CD4-positive, alpha-beta T cell treated with Interleukin-17A for 4 hours (primary cell): ENCODE results near the gene GRXCR2.

Experiments
- DNase-seq: peaks from one replicate; pipeline ENCODE4 v3.0.0-alpha.2; 2020; ENCODE audit warnings: mixed read lengths

GRXCR2 gene

GRCh38 chr5:145834917-145835847, 37.6 kb downstream of the GRXCR2 start, which contains the start of gene PRELID2:
Gene PRELID2 (minus strand): TSS chr5:145835342. CDS start chr5:145835251, 91 bp downstream.
- peak; percentile 62 for DNase-seq

- no peak for DNase-seq
These were observed 38.3 kb downstream of the GRXCR2 start for GRCh38 chr5:145834554-145834916.

- no peak for DNase-seq
These were observed 39.1 kb downstream of the GRXCR2 start for GRCh38 chr5:145833631-145834200.

- DNase-seq: no peak
These were observed 42.2 kb downstream of the GRXCR2 start for GRCh38 chr5:145830594-145830993.

GRCh38 chr5:145829708-145830361, 43.0 kb downstream of the GRXCR2 start:
- no peak for DNase-seq

GRCh38 chr5:145826895-145827674, 45.7 kb downstream of the GRXCR2 start:
- no peak for DNase-seq

- no peak for DNase-seq
These were observed 47.0 kb downstream of the GRXCR2 start for GRCh38 chr5:145825751-145826180.

GRCh38 chr5:145824040-145824439, 48.8 kb downstream of the GRXCR2 start:
- DNase-seq: no peak

GRCh38 chr5:145818604-145819003, 54.2 kb downstream of the GRXCR2 start:
- DNase-seq: no peak

GRCh38 chr5:145812877-145813276, 59.9 kb downstream of the GRXCR2 start:
- no peak for DNase-seq

- no peak for DNase-seq
These were observed 60.8 kb downstream of the GRXCR2 start for GRCh38 chr5:145811834-145812625.
